PFSK-1 (cell line): ENCODE measurements around the gene RBM20.

Source experiments
- POLR2AphosphoS5 ChIP-seq: IDR thresholded peaks from 2 replicates; pipeline ENCODE4 v1.6.1; 2012; ENCODE audit warnings: low read depth, mild to moderate bottlenecking, control low read depth, low read length, moderate library complexity
- SIN3A ChIP-seq: IDR thresholded peaks from 2 replicates; pipeline ENCODE4 v1.6.1; 2012; ENCODE audit warnings: mild to moderate bottlenecking, low read length, moderate library complexity, borderline replicate concordance; ENCODE audit not compliant: insufficient read depth
- TAF1 ChIP-seq: IDR thresholded peaks from 2 replicates; pipeline ENCODE4 v1.6.1; 2012; ENCODE audit warnings: low read length, control low read depth, borderline replicate concordance; ENCODE audit not compliant: insufficient read depth
- TF ChIP-seq, protein P1 (sequence below), 2 experiments: IDR thresholded peaks; 2 replicates each; pipeline versions ENCODE4 v1.6.1 to v1.8.0; 2011 to 2012; ENCODE audit warnings: low read depth in 2 of 2, low read length in 2 of 2, control low read depth in 1 of 2, inconsistent platforms in 1 of 2, mild to moderate bottlenecking in 1 of 2, moderate library complexity in 1 of 2; ENCODE audit not compliant: insufficient read depth in 1 of 2

DNA sequence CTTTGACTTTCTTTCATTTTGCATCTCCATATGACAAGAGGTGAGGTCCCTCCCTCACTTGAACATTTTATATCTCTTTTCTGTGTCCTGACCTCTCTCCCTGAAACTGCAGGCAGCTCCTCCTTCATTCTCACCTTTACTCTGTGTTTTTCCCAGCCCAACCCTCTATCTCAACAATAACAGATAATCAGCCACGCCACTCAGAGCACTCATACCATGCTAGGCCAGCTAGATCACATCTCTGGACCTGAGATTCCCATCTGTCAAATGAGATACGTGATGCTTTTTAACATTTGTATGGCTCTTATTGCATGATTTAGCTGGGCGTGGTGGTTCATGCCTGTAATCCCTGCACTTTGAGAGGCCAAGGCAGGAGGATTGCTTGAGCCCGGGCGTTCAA is 164.5 kb downstream of the RBM20 start:
- TF ChIP-seq TAF1 (no peak), POLR2AphosphoS5 (no peak), SIN3A (no peak)
- TF ChIP-seq, protein P1, sequence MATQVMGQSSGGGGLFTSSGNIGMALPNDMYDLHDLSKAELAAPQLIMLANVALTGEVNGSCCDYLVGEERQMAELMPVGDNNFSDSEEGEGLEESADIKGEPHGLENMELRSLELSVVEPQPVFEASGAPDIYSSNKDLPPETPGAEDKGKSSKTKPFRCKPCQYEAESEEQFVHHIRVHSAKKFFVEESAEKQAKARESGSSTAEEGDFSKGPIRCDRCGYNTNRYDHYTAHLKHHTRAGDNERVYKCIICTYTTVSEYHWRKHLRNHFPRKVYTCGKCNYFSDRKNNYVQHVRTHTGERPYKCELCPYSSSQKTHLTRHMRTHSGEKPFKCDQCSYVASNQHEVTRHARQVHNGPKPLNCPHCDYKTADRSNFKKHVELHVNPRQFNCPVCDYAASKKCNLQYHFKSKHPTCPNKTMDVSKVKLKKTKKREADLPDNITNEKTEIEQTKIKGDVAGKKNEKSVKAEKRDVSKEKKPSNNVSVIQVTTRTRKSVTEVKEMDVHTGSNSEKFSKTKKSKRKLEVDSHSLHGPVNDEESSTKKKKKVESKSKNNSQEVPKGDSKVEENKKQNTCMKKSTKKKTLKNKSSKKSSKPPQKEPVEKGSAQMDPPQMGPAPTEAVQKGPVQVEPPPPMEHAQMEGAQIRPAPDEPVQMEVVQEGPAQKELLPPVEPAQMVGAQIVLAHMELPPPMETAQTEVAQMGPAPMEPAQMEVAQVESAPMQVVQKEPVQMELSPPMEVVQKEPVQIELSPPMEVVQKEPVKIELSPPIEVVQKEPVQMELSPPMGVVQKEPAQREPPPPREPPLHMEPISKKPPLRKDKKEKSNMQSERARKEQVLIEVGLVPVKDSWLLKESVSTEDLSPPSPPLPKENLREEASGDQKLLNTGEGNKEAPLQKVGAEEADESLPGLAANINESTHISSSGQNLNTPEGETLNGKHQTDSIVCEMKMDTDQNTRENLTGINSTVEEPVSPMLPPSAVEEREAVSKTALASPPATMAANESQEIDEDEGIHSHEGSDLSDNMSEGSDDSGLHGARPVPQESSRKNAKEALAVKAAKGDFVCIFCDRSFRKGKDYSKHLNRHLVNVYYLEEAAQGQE (IDR thresholded peaks at IDR 0.05; ENCODE audit: insufficient read depth in 1 of 2, low read depth in 2 of 2, low read length in 2 of 2), result no peak
